T-helper 1 cell (primary cell): ENCODE measurements around the gene NEUROD6.

Experiments
- DNase-seq, 5 donors: peaks; one replicate each; pipeline ENCODE4 v3.0.0-alpha.2; 2012 to 2020

NEUROD6 gene

DNA sequence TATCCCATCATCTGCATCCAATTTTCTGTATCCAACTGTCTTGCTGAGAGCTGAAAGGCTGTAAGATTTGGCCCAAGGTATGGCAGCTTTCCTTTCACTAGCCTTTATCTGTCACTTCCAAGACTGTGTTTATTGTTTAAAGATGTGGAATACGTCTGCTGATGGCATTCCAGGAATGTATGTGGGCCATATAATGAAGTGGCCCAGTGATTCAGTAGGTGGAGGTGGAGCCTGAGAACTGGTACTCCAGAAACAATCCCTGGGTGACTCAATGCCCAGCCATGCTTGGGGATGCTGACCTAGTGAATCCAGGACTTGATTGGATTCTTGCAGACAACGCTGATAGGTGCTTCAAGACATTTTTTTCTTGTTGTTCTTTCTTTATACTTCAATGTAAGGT, 13.5 kb downstream of the NEUROD6 start:
- no peak for DNase-seq

GRCh38 chr7:31326416-31326815, 14.1 kb downstream of the NEUROD6 start:
- DNase-seq: no peak

DNA sequence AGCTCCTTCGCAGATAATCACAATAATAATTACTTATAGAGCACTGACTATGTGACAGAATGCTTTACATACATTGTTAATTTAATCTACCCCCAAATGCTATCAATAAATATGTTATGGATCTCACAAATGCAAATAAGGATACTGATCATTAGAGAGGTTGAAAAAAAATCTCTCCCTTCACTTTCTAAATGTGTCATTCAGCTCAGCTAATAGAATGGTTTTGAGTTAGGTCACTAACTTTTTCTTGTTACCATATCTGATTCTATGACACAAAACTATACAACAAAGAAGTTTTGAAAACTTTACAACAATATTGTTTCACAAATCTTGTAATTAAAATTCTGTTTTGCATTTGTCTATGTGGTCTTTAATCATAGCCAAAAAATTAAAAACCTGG, 17.4 kb downstream of the NEUROD6 start:
- no peak for DNase-seq

DNA sequence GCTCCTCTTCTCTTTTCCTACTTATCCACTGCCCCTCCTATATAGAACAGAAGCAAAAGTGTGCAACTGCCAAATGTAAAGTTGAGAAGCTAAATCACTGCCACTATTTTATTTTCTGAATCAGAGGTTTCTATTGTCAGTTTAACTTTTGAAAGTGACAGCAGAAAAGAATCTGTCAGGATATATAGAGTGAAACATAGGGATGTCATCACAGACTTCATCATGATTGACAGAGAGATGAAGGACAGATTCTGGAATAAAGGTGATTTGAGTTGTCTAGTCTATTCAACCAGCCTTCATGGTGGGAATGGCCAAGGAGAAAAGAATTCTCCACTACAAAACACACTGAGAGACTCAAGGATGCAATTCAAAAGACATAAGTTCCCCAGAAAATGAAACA, 19.9 kb downstream of the NEUROD6 start:
- no peak for DNase-seq

DNA sequence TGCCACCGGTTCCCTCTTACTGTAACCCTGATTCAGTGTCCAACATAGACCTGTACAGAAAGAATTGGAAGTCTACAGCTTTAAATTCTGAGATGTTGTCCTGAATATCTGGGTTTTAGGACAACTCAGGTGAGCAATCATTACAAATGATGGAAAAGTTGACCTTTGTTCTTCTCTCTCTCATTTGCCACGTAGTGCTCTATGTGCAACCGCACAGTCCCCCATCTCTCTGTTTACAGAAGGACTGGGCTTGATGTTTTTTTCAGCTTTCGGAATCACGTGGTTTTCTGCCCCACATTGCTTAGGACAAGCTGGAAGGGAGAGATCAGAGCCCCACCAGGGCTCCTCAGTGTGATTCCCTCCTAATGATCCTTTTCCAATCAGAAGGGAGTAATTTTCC, 22.2 kb downstream of the NEUROD6 start:
- no peak for DNase-seq

DNA sequence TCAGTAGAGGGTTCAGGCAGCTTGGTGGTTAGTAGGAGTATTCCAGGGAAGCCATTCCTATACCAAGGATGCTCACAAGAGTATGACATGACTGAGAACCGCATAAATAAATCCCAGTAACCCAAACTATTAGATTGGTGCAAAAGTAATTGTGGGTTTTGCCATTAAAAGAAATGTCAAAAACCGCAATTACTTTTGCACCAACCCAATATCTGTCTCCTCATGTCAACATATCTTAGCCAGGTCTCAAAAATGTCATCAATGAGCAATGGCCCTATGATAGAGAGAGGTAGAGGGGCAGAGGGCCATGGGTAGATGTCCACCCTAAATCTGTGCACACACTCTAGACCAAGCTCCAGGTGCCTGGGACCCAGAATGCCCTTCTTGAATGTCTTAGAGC, 23.6 kb downstream of the NEUROD6 start:
- DNase-seq: no peak

- DNase-seq: no peak
These were observed 24.8 kb downstream of the NEUROD6 start for GRCh38 chr7:31315758-31316157.

GRCh38 chr7:31314781-31315180, 25.7 kb downstream of the NEUROD6 start:
- no peak for DNase-seq

- no peak for DNase-seq
These were observed 27.6 kb downstream of the NEUROD6 start for GRCh38 chr7:31312889-31313288.

DNA sequence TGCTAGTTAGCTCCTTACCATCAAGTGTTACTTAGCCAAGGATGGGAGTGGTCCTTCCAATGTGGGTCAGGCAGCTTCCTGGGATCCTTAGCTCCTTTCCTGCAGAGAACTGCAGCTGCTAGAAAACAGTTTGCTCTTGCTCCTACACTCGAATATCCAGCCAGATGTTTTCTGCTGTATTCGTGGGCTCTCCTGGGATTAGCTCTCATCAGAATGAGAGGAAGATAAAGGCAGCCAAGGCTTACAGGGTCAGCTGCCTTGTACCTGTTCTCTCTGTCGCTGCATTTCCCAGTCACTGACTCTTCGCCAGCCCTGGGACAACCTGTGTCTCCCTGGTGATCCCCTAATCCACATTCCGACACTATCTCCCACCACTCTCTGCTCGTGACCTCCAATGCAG, 29.0 kb downstream of the NEUROD6 start:
- DNase-seq: no peak

GRCh38 chr7:31310321-31310935, 30.1 kb downstream of the NEUROD6 start:
- no peak for DNase-seq

- DNase-seq: no peak
These were observed 31.1 kb downstream of the NEUROD6 start for GRCh38 chr7:31309407-31309806.

DNA sequence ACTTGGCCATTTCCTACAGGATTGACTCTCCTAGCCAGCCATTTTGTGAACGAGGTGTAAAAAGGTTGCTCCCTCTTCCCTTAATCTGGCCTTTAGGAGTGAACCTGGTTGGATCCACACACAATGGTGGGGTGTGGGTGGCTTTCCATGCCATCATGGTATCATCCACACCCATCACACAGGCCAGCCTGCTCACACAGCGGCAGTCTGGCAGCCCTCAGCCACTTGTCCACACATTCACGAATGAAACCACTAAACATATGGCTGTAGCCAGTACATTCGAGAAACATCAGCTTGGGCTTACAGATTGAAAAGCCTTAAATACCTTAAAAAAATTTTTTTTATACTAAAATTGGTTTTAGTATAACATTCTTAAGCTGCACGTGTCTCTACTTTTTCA, 31.9 kb downstream of the NEUROD6 start:
- no peak for DNase-seq

- DNase-seq: no peak
These were observed 32.6 kb downstream of the NEUROD6 start for GRCh38 chr7:31307972-31308371.

DNA sequence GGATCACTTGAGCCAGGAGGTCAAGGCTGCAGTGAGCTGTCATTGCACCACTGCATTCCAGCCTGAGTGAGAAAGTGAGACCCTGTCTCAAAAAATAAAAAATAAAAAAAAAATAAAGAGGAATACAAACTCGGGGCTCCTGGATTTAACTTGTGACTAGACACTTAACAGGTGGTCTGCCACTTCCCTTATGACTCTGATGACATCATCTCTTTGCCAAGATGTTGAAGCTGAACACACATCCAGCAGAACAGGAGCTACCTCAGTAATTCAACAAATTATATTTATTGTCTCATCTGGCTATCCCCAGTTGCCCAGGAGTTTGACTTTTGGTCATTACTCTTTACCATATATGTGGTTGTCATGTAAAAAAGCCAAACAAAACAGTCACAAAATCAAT, 35.3 kb downstream of the NEUROD6 start:
- DNase-seq: no peak

- no peak for DNase-seq
These were observed 36.1 kb downstream of the NEUROD6 start for GRCh38 chr7:31304446-31304845.

DNA sequence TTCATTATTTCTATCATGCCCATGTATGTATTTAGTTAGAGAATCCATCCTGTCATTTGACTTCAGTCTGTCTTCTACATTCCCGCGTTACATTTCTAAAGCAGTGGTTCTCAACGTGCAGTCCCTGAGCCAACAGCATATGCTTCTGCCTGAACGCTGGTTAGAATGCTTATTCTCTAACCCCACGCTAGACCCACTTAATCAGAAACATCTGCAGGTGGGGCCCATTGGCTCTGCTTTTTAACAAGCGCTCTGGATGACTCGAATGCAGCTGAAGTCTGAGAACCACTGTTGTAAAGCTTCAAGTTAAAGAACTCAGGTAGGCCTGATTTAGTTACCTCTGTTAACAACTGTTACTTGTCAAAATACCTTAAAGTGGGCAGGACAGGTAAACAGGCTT, 38.2 kb downstream of the NEUROD6 start:
- no peak for DNase-seq

DNA sequence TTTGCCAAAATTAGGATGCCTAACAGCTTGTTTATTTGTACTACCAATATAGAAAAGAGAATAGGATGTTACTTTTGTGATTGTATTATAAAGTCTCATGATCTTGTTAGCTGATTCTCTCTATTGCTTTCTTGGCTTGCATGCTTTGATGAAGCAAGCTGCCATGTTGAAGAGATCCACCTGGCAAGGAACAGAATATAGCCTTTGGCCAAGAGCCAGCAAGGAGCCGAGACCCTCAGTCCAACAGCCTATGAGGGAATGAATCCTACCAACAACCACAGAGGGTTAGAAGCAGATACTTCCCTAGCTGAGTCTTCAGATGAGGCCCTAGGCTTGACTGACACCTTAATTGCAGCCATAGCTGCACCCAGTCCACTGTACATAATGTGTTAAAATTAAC, 41.2 kb downstream of the NEUROD6 start:
- DNase-seq: no peak

DNA sequence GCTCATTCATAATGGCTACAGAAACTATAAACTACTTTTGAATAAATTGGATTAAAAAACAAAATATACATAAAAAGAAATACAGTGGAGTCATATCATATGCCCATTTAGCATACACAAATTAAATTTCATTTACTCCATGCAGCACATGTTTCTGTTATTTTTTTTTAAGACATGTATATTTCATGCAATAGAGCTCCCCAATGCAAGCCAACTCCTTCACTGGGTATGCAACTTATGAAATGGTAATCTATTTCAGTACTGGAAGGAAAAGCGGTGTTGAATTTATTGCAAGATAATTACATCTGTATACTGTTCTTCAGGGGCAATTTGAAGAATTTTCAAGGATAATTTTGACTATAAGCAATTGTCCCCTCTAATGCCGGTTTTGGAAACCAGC, 49.9 kb downstream of the NEUROD6 start:
- DNase-seq: no peak
